Astrocyte of the cerebellum (primary cell): Measurements from ENCODE around the gene CHPT1.
"Not testable (repeated sequence)": the region's sequence is repeated elsewhere in the genome, so short reads cannot be mapped to it uniquely, and the experiment has no call there.

Experiments used
- DNase-seq: peaks from one replicate; pipeline ENCODE4 v3.0.0-alpha.2; 2011; ENCODE audit warnings: low read depth
- H3K4me3 ChIP-seq: 2 replicates; pipeline ENCODE4 v1.5.1; 2011; ENCODE audit warnings: mild to moderate bottlenecking, low read depth, low read length, moderate library complexity
- in situ Hi-C: cut with HindIII; loops from 2 replicates; pipeline ENCODE4 v1.10.0; 2017; ENCODE audit warnings: low sequenced_read_pairs
- TF ChIP-seq, protein P1 (sequence below): IDR thresholded peaks from 2 replicates; pipeline ENCODE4 v1.5.1; 2012; ENCODE audit warnings: low read length, low read depth, moderate library complexity, mild to moderate bottlenecking; ENCODE audit errors: missing control alignments

The CHPT1 gene

DNA sequence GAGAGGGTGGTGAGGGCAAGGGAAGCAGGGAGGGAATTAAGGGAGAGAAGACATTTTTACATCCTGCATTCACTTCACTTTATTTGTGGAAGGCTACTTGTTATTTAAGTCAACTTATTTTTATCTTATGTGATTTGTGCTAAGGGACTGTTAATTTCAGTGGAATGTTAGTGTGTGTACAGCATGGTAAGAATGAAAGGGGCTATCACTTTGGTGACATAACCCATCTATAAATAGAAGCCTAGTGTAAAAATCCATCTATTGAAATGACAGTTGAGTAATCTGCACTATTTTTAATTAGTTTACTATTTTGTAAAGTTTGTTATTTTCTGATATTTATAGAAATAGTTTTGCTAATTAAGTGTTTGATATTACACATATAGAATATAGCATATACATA, 16.8 kb upstream of the CHPT1 start:
- in situ Hi-C loops = no loop called here
- DNase-seq = no peak
- TF ChIP-seq, protein P1, sequence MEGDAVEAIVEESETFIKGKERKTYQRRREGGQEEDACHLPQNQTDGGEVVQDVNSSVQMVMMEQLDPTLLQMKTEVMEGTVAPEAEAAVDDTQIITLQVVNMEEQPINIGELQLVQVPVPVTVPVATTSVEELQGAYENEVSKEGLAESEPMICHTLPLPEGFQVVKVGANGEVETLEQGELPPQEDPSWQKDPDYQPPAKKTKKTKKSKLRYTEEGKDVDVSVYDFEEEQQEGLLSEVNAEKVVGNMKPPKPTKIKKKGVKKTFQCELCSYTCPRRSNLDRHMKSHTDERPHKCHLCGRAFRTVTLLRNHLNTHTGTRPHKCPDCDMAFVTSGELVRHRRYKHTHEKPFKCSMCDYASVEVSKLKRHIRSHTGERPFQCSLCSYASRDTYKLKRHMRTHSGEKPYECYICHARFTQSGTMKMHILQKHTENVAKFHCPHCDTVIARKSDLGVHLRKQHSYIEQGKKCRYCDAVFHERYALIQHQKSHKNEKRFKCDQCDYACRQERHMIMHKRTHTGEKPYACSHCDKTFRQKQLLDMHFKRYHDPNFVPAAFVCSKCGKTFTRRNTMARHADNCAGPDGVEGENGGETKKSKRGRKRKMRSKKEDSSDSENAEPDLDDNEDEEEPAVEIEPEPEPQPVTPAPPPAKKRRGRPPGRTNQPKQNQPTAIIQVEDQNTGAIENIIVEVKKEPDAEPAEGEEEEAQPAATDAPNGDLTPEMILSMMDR = no peak
- no peak overlapping the region for H3K4me3 ChIP-seq

- in situ Hi-C loops, DNase-seq, H3K4me3 ChIP-seq: not testable (repeated sequence)
These were observed 15.8 kb upstream of the CHPT1 start for GRCh38 chr12:101681627-101682026.

DNA sequence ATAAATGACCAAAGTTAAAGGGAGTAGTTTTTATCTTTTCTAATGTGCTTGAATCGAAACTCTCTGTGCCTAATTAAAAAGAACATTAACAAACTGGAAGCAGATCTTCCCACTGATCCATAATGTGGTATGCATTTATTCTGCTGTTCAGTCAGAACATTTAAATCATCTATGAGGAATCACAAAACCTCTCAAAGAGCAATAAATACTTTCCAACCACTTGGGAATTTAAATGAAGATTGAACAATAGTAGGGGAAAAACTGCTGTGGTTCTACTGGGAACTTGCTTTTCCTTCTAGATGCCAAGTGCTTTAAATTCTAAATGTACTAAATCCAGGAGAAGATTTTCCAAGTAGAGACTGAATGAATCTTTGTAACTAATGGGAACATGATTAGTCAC, 12.3 kb upstream of the CHPT1 start:
- TF ChIP-seq, protein P1 = no peak
- in situ Hi-C loops = no loop called here
- no peak for DNase-seq
- no peak overlapping the region for H3K4me3 ChIP-seq

DNA sequence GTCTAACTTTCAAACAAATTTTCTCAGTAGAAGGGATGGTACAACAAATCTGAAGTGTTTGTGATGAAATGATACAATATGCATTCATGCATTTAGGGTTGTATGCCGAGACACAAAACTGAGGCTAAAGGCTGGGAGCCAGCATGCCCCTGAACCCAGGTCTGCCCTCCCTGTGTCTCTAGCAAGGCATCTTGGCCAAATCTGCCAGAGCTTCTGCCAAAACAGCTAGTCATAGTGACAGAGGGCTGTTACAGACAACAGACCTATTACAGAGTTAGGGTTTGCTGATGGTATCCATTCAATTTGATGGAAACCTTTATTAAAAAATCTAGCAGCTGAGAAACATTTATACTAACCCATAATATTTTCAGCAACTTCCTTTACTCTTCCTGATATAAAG, 11.3 kb upstream of the CHPT1 start:
- DNase-seq = no peak
- no peak overlapping the region for H3K4me3 ChIP-seq
- in situ Hi-C loops = no loop called here
- TF ChIP-seq, protein P1 = no peak

DNA sequence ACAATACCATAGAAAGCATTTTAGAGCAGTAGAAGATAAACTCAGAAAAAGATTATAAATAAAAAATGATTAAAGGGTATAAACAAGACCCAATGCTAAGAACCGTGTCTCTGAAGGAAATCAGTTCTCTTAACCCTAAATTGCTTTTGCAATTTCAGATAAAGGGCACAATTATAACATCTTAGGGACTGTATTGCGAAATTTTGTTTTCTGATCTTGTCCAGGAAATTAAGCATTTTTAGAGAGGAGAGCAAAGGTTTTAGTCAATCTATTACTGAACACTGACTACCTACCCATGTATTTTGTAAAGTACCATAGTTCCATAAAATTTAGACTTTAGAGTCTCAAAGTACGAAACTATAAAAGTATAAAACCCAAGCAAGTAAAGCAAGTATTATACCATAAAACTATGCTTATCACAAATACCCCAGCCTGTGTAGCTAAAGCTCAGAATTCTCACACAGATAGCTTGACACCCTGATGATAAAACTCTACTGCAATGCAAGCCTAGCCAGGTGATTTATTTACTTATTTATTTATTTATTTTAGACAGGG, 6.8 kb upstream of the CHPT1 start:
- no peak for DNase-seq
- in situ Hi-C loops = no loop called here
- no peak overlapping the region for H3K4me3 ChIP-seq
- TF ChIP-seq, protein P1 = no peak

DNA sequence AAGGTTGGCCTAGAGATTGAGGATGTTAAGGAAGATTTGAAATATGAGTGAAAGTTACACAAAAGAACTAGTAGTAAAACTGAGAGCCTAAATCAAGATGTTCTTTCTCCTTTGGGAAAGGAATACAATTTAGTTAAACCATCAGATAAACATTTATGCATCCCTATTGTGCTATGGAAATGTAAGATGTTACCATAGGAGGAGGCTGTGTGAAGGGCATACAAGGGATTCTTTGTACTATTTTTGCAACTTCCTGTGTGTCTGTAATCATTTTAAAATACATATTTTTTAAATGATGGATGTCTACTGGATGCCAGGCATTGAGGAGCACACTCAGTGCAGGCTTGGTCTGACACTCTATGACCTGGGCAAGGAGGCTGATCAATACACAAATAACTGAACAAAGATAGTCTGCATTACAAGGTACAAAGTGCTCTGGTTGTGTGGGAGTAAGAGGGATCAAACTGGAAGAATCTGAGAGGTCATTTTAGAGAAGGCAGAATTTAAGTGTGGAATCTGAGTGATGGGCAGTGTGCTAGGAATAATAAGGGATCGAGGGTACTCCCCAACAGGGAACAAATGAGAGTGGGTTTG, 5.8 kb upstream of the CHPT1 start:
- DNase-seq = no peak
- TF ChIP-seq, protein P1 = no peak
- in situ Hi-C loops = no loop called here
- H3K4me3 ChIP-seq = no peak overlapping the region

- TF ChIP-seq, protein P1 = no peak
- in situ Hi-C loops = no loop called here
- no peak for DNase-seq
- no peak overlapping the region for H3K4me3 ChIP-seq
These were observed 3.1 kb upstream of the CHPT1 start for GRCh38 chr12:101694297-101694848.
